Activated T-cell treated with anti-CD3 and anti-CD28 coated beads, Interleukin-2, amount 50 U/mL, for 1 hour (primary cell): ENCODE results near the gene ERC2.

Experiments
- DNase-seq: peaks from one replicate; pipeline ENCODE4 v3.0.0-alpha.2; 2020

ERC2 gene

GRCh38 chr3:55690177-55690576 lies 778.1 kb downstream of the ERC2 start:
- DNase-seq = no peak

GRCh38 chr3:55688154-55688553 lies 780.1 kb downstream of the ERC2 start:
- no peak for DNase-seq

GRCh38 chr3:55687526-55687925 lies 780.7 kb downstream of the ERC2 start:
- DNase-seq = no peak

DNA sequence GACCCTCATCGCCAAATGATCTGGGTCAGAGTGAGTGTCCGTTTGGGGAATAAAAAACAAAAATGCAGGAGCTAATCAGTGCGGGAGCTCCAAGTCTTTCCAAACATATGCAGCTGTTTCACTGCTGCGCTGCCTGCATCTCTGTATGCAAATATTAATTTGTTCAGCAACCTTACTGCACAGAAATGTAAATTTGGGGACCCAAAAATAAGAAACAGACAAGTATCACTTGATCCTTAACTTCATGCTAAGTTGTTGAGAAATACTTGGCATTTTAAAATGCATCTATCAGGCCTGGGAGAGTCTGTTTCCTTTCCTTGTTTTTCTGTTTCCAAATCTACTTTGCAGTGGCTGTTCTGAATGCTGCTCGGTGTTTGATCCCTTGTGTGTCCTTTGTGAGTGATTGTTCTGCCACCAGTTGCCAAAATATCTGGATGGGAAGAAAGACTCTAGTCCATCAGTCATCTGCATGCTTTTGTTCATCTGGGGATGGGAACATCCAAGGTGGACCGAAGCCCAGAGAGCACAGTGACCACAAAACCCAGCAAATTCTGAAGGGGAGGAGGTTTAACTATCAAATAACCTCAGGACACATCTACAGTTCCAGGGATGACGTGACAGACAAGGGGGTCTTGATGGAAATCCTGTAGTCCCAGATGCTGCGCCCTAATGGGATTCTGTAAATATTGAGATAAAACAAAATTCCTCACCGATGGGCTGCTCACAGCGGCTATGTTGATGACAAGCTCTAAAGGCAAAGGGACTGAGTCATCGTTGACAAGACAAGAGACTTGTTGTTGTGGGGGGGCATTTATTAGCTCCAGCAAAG lies 781.6 kb downstream of the ERC2 start:
- no peak for DNase-seq

DNA sequence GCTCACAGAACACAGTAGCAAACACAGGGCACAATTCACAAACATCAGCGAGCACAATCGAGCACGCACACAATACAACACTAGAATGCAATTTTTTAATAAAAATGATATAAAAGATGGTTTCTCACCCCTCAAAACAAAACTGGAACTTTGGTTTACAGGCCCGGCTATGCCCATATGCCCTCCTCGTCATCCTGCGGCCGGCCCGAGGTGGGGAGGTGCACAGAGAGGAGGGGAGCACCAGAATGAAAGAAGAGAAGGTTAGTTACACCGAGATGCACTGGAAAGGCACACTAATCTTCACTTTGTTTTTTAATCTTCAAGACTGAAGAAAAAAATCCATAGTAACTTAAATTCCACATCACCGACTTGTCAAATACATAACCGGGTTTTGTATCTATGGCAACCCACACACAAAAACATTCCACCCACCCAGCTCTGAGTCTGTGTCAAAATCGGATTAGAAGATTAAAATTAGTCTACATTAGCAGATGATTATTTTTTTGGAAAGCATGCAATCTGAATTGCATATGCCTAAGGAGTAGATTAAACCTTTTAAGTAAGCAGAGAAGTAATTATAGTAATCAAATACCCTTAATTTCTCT lies 784.5 kb downstream of the ERC2 start:
- DNase-seq = no peak

GRCh38 chr3:55682461-55682860 lies 785.8 kb downstream of the ERC2 start:
- no peak for DNase-seq

DNA sequence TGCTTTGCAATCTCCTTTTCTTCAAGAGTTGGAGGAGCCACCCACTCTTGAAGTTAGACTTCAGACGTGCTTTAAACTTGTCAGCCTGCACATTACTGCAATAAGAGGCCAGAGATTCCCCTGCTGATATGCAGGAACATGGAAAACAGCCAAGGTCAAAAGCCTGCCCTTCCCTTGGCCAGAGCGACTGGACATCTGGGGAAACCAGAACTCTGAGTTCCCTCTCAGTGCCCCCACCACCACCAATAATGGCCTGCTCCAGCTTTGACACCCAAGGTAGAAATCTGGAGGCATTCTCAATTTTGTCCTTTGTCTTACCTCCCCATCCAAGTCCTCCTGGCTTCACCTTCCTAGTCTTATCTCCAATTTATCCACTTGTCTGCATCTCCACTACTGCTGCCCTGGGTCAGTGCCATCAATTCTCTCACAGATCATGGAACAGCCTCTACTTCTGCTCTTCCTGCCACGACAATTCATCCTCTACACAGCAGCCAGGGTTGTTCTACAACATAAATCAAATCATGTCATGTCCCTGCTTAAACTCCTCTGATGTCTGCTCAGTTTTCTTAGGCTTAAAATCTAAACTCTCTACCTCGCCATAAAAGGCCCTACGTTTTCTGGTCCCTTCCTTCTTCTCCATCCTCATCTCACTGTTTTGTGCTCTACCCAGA lies 789.6 kb downstream of the ERC2 start:
- no peak for DNase-seq

DNA sequence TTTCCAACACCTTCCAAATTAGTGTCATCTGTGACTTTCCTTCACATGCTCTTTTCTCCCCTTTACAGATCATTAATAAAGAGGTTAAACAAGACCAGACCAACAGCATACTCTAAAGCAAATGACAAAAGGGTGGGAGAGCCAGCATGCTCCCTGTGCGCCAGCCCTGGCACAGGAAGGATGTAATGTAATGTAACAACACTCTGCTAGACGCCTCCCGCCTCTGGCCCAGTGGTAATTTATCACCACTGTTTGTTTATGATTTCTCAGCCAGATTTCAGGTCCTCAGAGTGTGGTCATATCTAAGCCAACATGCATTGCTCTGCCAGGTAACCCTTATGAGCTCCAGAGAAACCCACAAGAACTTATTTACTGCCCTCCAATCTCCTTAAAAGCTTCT lies 791.6 kb downstream of the ERC2 start:
- DNase-seq = no peak

DNA sequence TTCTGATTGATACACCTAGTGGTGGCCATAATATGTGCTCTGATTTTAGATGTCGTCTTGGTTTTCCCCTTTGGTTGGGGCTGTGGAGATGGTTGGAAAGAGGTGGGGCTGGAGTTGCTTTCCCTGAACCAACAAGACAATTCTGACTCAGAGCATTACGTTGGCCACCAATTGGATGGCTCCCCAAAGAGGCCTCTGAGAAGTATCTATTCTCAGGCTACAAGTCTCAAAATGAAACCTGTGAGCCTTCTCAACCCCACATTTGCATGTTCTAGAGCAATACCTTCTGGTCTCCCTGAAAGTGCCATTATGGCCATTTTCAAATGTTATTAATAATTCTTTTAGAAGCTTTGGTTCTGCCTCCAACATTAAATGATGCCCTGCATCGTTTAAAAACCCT lies 792.8 kb downstream of the ERC2 start:
- DNase-seq = no peak

GRCh38 chr3:55673764-55674163 lies 794.5 kb downstream of the ERC2 start:
- DNase-seq = no peak

GRCh38 chr3:55669133-55669532 lies 799.1 kb downstream of the ERC2 start:
- no peak for DNase-seq

DNA sequence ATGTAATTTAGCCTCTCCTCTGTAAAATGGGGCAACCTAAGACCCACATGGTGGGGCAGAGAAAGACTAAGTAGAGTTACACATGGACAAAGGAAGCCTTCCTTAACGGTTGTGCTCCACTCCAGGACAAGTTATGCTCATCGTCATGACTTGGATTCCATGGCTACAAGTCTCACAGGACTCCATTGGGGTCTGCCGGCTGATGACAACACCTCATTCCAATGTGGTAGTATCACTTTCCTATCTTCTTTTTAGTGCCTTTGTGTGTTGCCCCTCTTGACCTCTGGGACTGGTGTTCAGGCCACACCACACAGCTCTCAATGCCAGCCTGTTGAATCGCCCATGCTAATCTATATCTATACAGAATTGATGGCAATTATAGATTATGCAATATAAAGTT lies 799.9 kb downstream of the ERC2 start:
- no peak for DNase-seq

DNA sequence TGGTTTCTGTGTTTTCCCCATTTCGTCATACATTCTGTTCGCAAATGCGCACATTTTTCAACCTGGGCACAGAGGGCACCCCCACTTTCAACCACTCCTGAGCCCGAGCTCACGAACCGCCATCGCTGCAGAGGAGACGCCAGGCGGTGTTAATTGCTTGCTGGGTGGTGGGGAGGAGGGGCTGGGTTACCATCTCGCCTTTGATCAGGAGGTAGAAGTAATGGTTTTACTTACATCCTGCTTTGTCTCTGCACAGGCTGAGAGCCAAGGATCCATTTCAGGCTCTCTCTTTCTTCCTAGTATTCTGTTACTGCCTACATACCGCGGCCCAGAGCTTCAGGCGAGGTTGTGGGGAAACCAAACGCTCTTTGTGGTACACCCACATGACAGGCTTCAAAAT lies 803.9 kb downstream of the ERC2 start:
- peak; percentile 19 for DNase-seq

DNA sequence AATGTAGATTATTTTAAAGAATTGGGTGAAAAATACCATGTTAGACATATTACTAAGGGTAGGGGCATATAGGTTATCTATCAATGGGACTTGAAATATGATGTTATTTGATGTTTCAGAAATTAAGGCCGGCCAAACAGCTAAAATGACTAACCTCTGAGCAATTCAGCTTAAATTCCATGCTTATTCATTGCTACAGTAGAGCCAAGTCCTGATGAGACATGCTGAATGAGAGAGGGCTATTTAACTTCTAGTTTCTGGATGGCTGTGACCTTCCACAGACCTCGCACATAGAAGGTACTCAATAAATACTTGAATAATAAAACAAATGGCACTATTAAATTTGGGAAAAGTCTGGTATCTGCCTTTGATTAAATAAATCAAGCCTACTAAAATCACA lies 805.6 kb downstream of the ERC2 start:
- no peak for DNase-seq

DNA sequence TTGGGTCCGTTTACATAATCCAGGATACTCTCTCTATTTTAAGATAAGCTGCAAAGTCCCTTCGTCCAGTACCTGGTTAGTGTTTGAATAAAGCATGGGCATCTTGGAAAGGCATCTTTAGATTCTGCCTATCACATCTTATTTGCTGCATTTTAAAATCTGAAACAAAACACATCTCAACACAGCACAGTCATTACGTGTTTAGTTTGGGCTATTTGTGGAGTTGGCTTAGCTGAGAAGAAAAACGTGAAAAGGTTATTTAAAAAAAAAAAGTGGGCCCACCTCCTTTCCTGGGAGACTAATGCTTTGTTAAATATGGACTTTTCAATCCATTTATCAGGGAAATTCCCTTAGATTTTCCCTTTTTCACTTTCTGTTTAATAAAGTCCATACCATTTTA lies 806.7 kb downstream of the ERC2 start:
- DNase-seq = no peak

- no peak for DNase-seq
These were observed 807.1 kb downstream of the ERC2 start for GRCh38 chr3:55661141-55661540.

DNA sequence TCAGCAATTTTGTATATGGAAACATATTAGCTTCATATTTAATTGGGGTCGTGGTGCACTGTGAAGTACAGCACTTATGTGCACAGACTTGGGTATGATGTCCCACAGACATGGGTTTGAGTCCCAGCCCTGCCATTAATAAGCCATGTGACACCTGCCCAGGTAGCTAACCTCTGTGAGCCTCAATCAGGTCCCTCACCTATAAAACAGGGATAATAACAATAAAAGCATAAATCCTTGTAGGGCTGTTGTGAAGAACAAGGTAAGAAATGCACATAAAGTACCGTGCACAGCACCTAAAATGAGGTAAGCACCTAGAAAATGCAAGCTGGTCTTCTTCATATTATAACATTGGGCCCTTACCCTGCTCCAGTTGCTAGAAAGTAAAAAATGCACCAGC lies 807.6 kb downstream of the ERC2 start:
- DNase-seq = no peak

DNA sequence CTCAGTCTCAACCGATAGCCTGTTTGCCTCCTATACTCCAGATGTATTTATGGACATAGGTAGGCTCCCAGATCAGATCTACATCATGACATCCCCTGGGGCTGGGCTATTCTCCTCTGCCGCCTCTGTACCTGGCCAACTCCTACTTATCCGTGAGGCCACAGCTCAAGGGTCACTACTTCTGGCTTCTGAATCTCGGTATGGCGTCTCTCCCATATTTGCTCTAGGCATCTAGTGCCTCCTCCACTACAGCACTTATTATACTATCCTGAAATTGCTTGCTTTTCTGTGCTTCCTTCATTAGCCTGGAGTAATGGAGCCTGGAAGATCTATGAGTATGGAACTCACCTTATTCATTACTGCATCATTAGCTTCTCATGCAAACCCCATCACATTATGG lies 808.6 kb downstream of the ERC2 start:
- DNase-seq = no peak

DNA sequence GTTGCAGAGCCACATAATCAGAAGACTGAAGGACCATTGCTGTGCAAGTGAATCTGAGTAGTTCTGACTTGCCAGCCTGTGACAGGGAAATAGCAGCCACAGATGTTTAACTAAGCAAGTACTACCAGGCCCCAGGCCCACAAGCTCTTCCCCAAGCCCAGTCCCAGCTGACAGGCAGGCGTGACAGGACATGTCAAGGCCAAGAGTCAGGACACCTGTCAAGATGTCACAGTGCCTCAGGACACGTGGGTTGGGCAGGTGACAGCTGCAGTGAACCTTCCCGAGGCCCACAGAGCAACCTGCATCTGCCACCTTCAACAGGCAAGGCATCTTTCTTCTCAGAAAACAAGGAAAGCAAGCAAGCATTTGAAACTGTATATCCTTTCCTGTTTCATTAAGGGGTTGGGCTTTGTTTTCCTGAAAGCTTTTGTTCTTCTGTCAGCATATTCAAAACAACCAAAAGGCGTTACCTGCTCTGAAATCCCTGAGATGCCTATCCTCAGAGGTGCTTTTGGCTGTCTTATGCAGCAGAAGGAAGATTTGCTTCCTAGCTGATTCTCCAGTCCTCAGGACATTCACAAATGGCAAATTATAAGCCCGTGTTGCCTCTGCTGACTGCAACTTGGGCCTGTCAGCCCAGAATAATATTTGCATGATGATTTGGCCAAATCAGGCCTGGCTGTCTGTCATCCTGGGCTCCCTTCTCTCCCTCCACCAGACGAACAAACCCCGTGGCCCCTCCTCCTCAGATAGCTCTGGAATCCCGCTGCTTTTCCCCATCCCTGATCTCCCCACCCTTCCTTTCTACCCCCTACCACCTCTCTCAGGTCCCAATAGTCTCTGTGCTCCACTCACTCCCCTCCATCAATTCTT lies 809.3 kb downstream of the ERC2 start:
- no peak for DNase-seq

DNA sequence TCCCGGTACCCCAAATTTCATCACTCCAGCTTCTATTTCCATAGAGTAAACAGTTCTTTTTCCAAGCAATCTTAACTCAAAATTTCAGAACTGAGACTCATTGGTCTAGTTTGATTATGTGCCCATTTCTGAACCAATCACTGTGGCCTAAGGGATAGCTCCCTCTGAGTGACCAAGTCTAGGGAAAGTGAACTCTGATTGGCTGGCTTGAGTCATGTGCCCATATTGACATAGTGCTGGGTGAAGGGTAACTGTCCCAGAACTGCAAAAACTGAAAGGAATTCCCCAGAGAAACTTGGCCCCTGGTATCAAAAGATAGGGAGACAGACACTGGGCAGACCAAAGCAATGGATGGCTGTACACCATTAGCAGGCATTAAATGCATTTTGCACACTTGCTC lies 810.0 kb downstream of the ERC2 start:
- no peak for DNase-seq

GRCh38 chr3:55655544-55655943 lies 812.7 kb downstream of the ERC2 start:
- no peak for DNase-seq

GRCh38 chr3:55654123-55654760 lies 814.0 kb downstream of the ERC2 start:
- no peak for DNase-seq

DNA sequence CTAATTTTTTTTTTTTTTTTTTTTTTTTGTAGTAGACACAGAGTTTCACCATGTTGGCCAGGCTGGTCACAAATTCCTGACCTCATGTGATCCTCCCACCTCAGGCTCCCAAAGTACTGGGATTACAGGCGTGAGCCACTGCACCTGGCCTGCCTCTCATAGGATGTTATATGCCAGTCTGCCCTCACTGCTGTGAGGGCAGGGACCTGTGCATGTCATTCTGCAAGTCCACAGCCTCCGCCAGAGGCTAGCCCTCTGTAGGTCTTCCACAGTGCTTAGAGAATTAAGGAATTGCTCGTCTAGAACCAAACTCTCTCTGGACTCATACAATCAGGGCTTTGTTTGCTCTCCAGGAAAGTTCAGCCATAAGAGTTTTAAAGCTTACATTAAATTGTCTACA lies 817.3 kb downstream of the ERC2 start:
- DNase-seq = no peak
